Sigmoid colon (tissue), 7 donors: Measurements from ENCODE around the gene FCN1. TPM values are rescaled to one million over a fixed set of nuclear protein-coding genes. Genes with fewer than 3 reads are reported as not detected.
A peak's percentile ranks its signal among the peaks of the same experiment; 100 is the strongest.

Experiments used
- DNase-seq: peaks from one replicate; pipeline ENCODE4 v3.0.0-alpha.2; 2019
- H3K27ac ChIP-seq, 4 donors: fragments of 200-600 bp; sonication (generic); one replicate each; pipeline ENCODE4 v1.5.1; 2016 to 2019; ENCODE audit warnings: mild to moderate bottlenecking in 1 of 4
- H3K27me3 ChIP-seq, 3 donors: fragments of 200-600 bp; sonication (generic); one replicate each; pipeline ENCODE4 v1.5.1; 2019; ENCODE audit warnings: mild to moderate bottlenecking in 1 of 3
- H3K36me3 ChIP-seq, 4 donors: fragments of 200-600 bp; sonication (generic); one replicate each; pipeline ENCODE4 v1.5.1; 2016 to 2019
- H3K4me1 ChIP-seq, 4 donors: fragments of 200-600 bp; sonication (generic); one replicate each; pipeline ENCODE4 v1.5.1; 2017 to 2019
- H3K4me3 ChIP-seq, 4 donors: fragments of 200-600 bp; sonication (generic); one replicate each; pipeline ENCODE4 v1.5.1; 2017 to 2019; ENCODE audit warnings: mild to moderate bottlenecking in 2 of 4, moderate library complexity in 1 of 4
- H3K9me3 ChIP-seq, 4 donors: fragments of 200-600 bp in 3 of 4; sonication (generic) in 3 of 4; one replicate each; pipeline versions ENCODE4 v1.5.1 to v1.6.1; 2013 to 2019
- EP300 ChIP-seq, 4 donors: sonication (generic); formaldehyde crosslinking; IDR thresholded peaks; one replicate each; pipeline ENCODE4 v1.6.1; 2017; ENCODE audit warnings: antibody characterized with exemption in 4 of 4
- POLR2A ChIP-seq, 2 donors: fragments of 450-650 bp; IDR thresholded peaks; one replicate each; pipeline ENCODE4 v1.6.1; 2016; ENCODE audit warnings: antibody characterized with exemption in 2 of 2, mild to moderate bottlenecking in 2 of 2, moderate library complexity in 2 of 2
- POLR2AphosphoS5 ChIP-seq, 4 donors: sonication (generic); formaldehyde crosslinking; IDR thresholded peaks; one replicate each; pipeline ENCODE4 v1.6.1; 2017; ENCODE audit warnings: antibody characterized with exemption in 4 of 4
- WGBS, 2 donors: extraction: QIAGEN DNeasy Blood & Tissue Kit; methylation state at CpG; one replicate each; pipeline ENCODE4 v1.1.7; 2013; 5-methylcytosine and 5-hydroxymethylcytosine counted together
- intact Hi-C: fragments of 100-400 bp; cut with DNase I; formaldehyde crosslinking; loops from one replicate; pipeline ENCODE4 v1.15.1; 2023
- polyA plus RNA-seq, 3 donors: library from polyadenylated mRNA; stranded (reverse); fragments of 200-250 nt; gene quantifications; one replicate each; pipeline ENCODE4 v1.2.3, GENCODE V29; 2013
- total RNA-seq, 4 donors: library from RNA; depleted of rRNA; stranded (reverse); fragments of >200 nt; gene quantifications; one replicate each; pipeline ENCODE4 v1.1.0, GENCODE V29; 2016
- TF ChIP-seq, protein P1 (sequence below), 4 experiments: fragments of 450-650 bp in 3 of 4; fragments of 200-600 bp in 1 of 4; IDR thresholded peaks; one replicate each; pipeline ENCODE4 v1.5.1; 2016 to 2019; ENCODE audit warnings: antibody characterized with exemption in 4 of 4, mild to moderate bottlenecking in 3 of 4, moderate library complexity in 2 of 4
- donor health status: healthy with polysubstance abuse.
- donor health status: Bipolar disorder and iron deficiency.
- donor health status: healthy.

The FCN1 gene
- total and polyA plus RNA-seq, 7 donors: 0.69 to 6.9 (median 1.4) TPM

DNA sequence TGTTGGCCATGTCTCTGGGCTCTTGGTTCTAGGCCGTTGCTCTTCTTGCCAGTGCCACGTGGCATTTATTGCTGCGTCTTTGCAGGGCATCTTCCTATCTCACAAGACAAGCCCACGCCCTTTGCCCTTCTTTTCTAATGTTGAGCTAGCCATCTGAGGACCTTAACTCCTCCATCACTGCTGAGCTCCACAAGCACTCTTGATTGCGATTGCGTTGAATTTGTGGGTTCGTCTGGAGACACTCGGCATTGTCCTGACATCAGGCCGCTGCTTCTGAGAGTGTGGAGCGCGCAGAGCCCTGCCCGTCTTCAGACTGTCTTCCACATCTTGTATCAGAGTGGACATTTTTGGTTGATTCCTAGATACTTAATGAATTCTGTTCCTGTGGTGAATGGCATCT, 14.5 kb upstream of the FCN1 start:
- DNase-seq: no peak
- intact Hi-C loops: no loop called here
- no peak overlapping the region for H3K27ac ChIP-seq
- TF ChIP-seq, protein P1, sequence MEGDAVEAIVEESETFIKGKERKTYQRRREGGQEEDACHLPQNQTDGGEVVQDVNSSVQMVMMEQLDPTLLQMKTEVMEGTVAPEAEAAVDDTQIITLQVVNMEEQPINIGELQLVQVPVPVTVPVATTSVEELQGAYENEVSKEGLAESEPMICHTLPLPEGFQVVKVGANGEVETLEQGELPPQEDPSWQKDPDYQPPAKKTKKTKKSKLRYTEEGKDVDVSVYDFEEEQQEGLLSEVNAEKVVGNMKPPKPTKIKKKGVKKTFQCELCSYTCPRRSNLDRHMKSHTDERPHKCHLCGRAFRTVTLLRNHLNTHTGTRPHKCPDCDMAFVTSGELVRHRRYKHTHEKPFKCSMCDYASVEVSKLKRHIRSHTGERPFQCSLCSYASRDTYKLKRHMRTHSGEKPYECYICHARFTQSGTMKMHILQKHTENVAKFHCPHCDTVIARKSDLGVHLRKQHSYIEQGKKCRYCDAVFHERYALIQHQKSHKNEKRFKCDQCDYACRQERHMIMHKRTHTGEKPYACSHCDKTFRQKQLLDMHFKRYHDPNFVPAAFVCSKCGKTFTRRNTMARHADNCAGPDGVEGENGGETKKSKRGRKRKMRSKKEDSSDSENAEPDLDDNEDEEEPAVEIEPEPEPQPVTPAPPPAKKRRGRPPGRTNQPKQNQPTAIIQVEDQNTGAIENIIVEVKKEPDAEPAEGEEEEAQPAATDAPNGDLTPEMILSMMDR (IDR thresholded peaks at IDR 0.05): no peak
- TF ChIP-seq EP300 (IDR thresholded peaks at IDR 0.05) (no peak), POLR2AphosphoS5 (IDR thresholded peaks at IDR 0.05) (no peak), POLR2A (IDR thresholded peaks at IDR 0.05) (no peak)
- H3K36me3 ChIP-seq: no peaks in the 10 kb centered on the region
- H3K27me3 ChIP-seq: peaks cover 0 to 35% (median 0%) of the 10 kb centered on the region in 3 donors
- no peaks in the 10 kb centered on the region for H3K4me1 ChIP-seq
- H3K9me3 ChIP-seq: no peaks in the 10 kb centered on the region
- 84 to 95% methylated on average over 12 of the region's 12 CpGs for WGBS, 2 donors
- no peak overlapping the region for H3K4me3 ChIP-seq

DNA sequence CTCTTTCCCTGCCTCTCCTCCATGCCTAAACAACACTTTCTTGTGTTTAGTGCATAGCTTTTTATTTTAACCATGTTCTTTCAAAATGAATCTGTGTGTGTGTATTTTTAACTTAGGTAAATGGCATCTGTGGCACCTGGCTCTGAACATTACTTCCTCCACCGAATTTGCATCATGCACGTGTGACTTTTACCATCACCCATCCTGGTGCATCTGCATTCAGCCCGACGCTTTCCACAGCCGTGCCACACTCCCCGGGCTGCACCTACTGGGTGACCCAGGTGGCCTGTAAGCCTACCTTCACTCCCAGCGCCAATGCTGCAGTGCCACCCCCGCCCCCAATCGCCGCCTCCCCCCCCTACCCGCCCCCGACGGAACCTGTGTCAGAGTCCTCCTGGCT, 12.7 kb upstream of the FCN1 start:
- H3K4me1 ChIP-seq: no peaks in the 10 kb centered on the region
- no peak overlapping the region for H3K4me3 ChIP-seq
- H3K27me3 ChIP-seq: peaks cover 0 to 21% (median 0%) of the 10 kb centered on the region in 3 donors
- H3K9me3 ChIP-seq: no peaks in the 10 kb centered on the region
- H3K27ac ChIP-seq: no peak overlapping the region
- WGBS, 2 donors: 60 to 79% methylated on average over 13 of the region's 13 CpGs
- intact Hi-C loops: no loop called here
- no peak for DNase-seq
- TF ChIP-seq, protein P1 (IDR thresholded peaks at IDR 0.05): no peak
- TF ChIP-seq POLR2A (IDR thresholded peaks at IDR 0.05) (no peak), EP300 (IDR thresholded peaks at IDR 0.05) (no peak), POLR2AphosphoS5 (IDR thresholded peaks at IDR 0.05) (no peak)
- H3K36me3 ChIP-seq: no peaks in the 10 kb centered on the region

DNA sequence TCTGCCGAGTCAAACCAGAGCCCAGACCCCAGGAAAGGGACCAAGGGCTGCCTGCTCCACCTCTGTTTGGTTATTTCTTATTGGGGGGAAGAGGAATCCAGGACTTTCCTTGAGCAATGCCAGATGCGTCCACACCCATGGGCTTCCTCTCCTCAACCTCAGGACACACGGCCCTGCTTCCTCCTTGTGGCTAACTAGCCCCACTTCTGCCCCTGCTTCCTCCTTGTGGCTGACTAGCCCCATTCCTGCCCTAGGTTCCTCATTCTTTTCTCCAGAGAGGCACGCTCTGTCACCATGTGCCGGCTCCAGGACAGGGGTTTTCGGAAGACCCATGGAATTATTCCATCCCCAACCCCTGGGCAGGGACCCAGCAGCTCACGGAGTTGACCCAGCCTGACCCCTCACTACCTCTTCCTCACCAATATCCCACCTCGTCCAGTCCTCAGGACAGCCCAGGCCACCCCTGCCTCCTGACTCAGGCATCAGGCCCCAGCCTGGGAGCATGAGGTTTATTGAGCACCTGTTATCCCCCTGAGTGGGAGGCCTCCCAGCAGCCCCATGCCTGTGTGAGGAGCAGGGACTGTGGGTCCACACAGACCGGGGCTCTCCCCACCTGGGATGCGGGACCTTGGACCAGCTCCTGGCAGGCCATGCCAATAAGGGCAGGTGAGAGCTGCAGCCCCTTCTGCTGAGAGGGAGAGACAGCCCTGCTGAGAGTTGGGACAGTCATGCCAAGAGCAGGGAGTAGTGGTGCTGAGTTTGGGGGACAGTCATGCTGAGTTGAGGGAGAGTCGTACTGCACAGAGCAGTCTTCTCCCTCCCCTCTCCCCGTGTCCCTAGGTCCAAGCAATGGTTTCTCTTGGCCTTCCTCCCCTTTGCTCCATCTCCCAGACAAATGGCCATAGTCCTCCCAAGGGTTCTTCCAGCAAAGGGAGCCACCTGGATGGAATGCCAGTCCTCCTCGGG, 11.8 kb upstream of the FCN1 start:
- TF ChIP-seq, protein P1 (IDR thresholded peaks at IDR 0.05): no peak
- TF ChIP-seq EP300 (IDR thresholded peaks at IDR 0.05): no peak
- no peak for TF ChIP-seq POLR2AphosphoS5 (IDR thresholded peaks at IDR 0.05)
- TF ChIP-seq POLR2A (IDR thresholded peaks at IDR 0.05): no peak
- WGBS, 2 donors: 54 to 68% methylated on average over 13 of the region's 13 CpGs
- Histone ChIP-seq H3K4me1 (no peaks in the 10 kb centered on the region), H3K36me3 (no peaks in the 10 kb centered on the region), H3K27ac (peak overlapping the region in 1 of 4 donors; percentile 25), H3K4me3 (no peak overlapping the region), H3K27me3 (peaks cover 0 to 13% (median 0%) of the 10 kb centered on the region in 3 donors), H3K9me3 (no peaks in the 10 kb centered on the region)
- DNase-seq: peak; percentile 78
- intact Hi-C loops: no loop called here

DNA sequence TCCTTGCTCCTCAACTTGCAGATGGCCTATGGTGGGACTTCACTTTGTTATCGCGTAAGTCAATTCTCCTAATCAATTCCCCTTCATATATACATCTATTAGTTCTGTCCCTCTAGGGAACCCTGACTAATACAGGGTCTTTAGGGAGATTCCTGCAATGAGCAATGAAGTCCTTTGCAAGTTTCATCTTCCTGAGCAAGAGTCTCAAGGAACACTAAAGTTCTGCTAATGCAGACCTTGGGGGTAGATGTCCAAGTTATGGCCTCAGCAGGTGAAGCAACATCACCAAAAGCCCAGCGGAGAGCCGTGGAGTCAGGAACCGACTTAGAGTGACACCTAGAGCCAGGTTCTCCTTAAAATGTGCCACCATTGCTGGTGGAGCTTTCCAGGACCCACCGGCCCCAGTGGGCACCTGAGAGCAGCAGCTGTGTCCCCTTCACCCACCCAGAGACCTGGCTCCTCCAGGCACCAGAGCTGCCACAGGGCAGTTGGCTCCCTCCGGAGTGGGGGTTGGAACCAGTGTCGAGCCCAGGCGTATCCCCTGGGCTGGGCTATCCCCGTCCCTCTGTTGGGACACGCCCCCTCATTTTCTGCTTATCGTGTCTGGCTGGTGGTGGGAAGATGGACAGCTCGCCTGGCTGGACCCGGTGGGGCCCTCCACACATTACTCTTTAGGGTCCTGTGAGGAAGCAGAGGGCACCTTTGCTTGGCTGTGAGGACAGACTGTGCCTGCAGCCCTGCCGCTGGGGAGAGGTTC, 10.9 kb upstream of the FCN1 start:
- TF ChIP-seq EP300 (IDR thresholded peaks at IDR 0.05) (no peak), POLR2AphosphoS5 (IDR thresholded peaks at IDR 0.05) (no peak), POLR2A (IDR thresholded peaks at IDR 0.05) (no peak)
- TF ChIP-seq, protein P1 (IDR thresholded peaks at IDR 0.05): no peak
- intact Hi-C loops: no loop called here
- peaks cover 0 to 6% (median 0%) of the 10 kb centered on the region in 3 donors for H3K27me3 ChIP-seq

More for the DNA sequence above, 10.9 kb upstream of the FCN1 start:
- DNase-seq: peak; percentile 32
- Histone ChIP-seq H3K4me3 (no peak overlapping the region), H3K27ac (peak overlapping the region in 1 of 4 donors; percentile 25), H3K9me3 (no peaks in the 10 kb centered on the region), H3K36me3 (no peaks in the 10 kb centered on the region), H3K4me1 (no peaks in the 10 kb centered on the region)
- 60 to 65% methylated on average over 15 of the region's 15 CpGs for WGBS, 2 donors
